Effector CD8-positive, alpha-beta T cell (primary cell): ENCODE measurements around the gene MRPS7.

ENCODE experiments used
- DNase-seq: peaks from one replicate; lab custom pipeline; 2025; lab: John Stamatoyannopoulos, UW

The MRPS7 gene

GRCh38 chr17:75308732-75309629 is 47.3 kb downstream of the MRPS7 start:
- no peak for DNase-seq

GRCh38 chr17:75313941-75314551 is 52.4 kb downstream of the MRPS7 start:
- no peak for DNase-seq

GRCh38 chr17:75315541-75316243 is 54.0 kb downstream of the MRPS7 start:
- no peak for DNase-seq
